GM21360 (cell line): ENCODE data around the gene MAP2K6.
A peak's percentile ranks its signal among the peaks of the same experiment; 100 is the strongest.

Experiments
- ATAC-seq: cut with Tn5 transposase; IDR thresholded peaks from one replicate; pipeline ENCODE4 v1.9.1; 2021; ENCODE audit warnings: mild to moderate bottlenecking, moderate library complexity; ENCODE audit not compliant: unreplicated experiment

Gene MAP2K6

DNA sequence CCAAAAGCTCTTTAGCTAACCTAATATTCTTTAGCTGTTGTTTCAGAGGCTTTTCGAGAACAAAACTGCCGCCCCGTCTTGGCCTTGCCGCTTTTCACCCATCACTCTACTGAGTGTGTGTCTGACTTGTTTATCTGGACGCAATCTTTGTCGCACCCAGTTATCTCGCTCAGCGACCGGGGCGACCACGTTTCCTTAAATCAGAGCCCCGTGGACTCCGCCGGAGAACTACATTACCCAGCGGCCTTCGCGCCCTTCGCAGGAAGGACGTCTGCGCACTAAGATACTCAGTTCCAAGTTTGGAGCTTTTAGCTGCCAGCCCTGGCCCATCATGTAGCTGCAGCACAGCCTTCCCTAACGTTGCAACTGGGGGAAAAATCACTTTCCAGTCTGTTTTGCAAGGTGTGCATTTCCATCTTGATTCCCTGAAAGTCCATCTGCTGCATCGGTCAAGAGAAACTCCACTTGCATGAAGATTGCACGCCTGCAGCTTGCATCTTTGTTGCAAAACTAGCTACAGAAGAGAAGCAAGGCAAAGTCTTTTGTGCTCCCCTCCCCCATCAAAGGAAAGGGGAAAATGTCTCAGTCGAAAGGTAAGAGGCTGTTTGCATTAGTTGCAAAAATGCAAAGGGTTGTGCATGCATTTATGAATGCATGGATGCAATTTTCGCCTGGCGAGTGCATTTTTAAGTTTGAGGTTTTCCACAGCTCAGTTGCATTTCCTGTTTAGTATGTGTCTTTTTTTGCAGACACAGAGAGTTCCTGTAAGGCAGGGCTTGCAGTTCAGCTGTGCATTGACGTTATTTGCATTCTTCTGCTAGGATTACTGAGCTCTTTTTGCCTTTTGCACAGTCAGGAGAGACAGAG lies at the start of gene MAP2K6:
TSS of gene MAP2K6 (plus strand) at position 290 of the 867 bp plus-strand sequence. CDS start at position 578, 288 bp downstream.
- ATAC-seq: peak; percentile 96

DNA sequence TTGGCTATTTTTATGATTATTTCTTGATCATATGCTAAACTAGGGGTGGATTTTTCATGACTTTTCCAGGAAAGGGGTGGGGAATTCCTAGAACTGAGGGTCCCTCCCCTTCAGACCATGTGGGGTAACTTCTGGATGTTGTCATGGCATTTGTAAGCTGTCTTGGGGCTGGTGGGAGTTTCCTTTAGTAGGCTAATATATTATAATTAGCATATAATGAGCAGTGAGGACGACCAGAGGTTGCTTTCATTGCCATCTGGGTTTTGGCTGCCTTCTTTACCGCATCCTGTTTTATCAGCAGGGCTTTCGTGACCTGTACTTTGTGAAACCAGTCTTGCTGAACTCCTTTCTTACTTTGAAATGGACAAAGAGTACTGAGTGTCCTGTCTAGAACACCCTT lies 47.2 kb upstream of the MAP2K6 start:
- ATAC-seq: peak; percentile 54

DNA sequence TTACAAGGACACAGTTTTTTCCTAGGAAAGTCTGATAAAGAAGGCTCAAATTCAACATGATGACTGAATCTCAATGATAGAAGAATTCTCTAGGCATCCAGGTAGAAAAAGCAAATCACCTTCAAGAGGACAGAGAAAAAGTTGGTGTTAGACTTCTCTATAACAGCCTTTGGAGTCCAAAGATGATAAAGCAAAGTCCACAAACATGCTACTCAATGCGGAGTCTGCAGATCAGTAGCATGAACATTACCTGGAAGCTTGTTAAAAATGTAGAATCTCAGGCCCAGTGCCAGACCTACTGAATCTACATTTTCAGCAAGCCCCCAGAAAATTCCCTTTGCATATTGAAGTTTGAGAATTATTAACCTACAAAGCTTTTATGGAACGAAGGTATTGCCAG lies 41.4 kb upstream of the MAP2K6 start:
- ATAC-seq: no peak

DNA sequence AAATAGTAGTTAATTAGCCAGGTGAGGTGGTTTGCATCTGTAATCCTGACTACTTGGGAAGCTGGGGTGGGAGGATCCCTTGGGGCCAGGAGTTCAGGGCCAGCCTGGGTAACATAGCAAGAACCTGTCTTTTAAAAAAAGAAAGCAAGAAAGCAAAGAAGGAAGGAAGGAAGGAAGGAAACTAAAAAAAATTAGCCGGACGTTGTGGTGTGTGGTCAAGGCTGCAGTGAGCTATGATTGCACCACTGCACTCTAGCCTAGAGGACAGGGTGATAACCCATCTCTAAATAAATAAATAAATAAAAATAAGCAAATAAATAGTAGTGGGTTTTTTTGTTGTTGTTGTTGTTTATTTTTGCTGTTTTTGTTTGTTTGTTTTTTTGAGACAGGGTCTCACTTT lies 39.3 kb upstream of the MAP2K6 start:
- ATAC-seq: no peak

DNA sequence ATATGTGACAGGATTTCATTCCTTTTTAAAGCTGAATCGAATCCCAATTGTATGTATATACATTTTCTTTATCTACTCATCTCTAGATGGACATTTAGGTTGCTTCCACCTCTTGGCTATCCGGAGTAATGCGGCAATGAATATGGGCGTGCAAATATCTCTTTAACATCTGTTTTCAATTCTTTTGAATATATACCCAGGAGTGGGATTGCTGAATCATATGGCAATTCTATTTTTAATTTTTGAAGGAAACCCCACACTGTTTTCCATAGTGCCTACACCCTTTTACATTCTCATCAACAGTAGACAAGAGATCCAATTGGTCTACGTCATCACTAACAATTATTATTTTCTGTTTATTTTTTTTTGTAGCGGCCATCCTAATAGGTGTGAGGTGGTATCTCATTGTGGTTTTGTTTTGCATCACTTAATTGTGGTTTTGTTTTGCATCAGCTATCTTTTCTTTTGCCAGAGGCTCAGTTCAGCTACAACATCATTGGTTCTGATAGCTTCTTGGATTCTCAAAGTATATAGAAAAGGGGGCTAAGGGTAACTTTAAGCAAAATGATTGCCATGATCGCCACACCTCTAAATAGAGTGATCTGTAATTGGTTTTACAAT lies 25.6 kb upstream of the MAP2K6 start:
- ATAC-seq: no peak

- ATAC-seq: no peak
Measured at GRCh38 chr17:69390795-69391501, 23.5 kb upstream of the MAP2K6 start.

DNA sequence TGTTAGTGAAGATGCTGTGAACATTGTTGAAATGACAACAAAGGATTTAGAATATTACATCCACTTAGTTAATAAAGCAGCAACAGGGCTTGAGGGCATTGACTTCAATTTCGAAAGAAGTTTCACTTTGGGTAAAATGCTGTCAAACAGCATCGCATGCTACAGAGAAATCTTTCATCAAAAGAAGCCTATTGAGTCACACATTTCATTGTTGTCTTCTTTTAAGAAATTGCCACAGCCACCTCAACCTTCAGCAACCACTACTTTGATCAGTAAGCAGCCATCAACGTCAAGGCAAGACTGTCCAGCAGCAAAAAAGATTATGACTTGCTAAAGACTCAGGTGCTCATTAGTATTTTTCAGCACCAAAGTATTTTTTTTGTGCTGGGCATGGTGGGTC lies 13.2 kb upstream of the MAP2K6 start:
- no peak for ATAC-seq

DNA sequence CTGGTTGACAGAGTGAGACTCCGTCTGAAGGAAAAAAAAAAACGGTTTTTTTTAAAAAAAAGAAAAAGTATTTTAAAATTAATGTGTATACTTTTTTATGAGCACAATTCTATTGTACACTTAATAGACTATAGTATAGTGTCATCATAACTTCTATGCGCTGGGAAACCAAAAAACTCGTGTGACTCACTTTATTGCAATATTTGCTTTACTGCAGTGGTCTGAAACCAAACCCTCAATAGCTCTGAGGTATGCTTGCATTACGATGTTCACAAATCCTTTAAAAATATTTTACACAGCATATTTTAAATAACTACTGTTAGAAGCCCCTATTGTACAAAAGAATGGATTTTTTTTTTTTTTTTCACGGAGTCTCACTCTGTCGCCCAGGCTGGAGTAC lies 12.4 kb upstream of the MAP2K6 start:
- ATAC-seq: no peak

- ATAC-seq: no peak
Measured at GRCh38 chr17:69404399-69404798, 10.1 kb upstream of the MAP2K6 start.

DNA sequence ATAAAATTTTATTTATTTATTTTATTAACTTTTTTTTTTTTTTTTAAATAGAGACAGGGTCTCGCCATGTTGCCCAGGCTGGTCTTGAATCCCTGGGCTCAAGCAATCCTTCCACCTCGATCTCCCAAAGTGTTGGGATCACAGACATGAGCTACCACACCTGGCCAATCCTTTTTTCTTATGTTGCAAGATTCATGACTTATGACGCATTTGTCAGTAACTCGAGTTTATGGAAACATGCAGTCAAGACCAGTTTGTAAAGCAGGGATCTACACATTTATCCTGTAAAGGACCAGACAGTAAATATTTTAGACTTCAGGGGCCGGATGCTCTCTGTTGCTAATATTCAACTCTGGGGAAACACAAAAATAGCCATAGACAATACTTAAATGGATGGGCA lies 9.4 kb upstream of the MAP2K6 start:
- no peak for ATAC-seq

DNA sequence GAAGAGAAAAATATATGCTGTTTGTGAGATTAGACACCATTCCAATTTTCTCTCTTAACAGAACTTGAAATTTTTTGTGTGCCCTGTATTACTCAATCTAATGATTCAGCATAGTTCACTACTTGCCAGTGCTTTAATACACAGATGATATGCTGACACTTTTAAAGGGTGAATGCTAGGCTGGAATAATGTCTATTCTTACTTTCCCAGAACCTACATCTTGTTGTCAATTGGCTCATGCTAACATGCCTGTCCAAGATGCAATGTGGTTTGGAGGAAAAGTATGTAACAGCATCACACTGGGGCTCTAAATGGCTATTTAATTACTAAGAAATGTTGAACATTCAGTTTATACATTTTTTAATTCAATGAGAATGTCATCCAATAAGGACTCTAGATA lies 7.6 kb upstream of the MAP2K6 start:
- no peak for ATAC-seq

DNA sequence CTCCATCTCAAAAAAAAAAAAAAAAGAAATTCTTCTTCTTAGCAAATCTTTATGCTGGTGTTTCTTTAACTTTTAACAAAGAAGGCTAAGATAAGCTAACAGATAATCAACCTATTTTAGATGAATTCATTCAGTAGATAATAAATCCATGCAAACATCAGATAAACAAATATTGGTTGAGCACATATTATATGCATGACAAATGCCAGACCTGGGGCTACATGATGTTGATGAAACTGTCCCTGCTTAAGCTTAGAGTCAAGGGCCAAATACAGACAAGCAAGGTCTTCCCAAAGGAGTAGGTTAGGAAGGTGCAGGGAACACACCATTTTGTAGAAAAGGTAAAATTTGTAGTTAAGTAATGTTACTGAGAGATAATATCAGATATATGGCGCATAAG lies 6.7 kb upstream of the MAP2K6 start:
- no peak for ATAC-seq

DNA sequence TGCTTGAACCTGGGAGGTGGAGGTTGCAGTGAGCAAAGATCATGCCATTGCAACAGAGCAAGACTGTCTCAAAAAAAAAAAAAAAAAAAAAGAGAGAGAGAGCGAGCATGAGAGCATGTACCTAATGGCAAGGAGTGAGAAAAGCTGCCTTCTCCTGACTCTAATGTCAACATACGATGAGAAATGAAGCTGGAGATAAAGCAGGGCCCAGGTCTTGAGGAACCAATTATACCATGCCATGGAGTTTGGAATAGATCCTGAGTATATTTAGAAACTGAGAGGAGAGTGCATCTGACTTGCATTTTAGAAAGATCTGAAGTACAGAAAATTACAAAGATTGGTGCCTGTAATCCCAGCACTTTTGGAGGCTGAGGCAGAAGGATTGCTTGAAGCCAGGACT lies 3.8 kb upstream of the MAP2K6 start:
- ATAC-seq: no peak

DNA sequence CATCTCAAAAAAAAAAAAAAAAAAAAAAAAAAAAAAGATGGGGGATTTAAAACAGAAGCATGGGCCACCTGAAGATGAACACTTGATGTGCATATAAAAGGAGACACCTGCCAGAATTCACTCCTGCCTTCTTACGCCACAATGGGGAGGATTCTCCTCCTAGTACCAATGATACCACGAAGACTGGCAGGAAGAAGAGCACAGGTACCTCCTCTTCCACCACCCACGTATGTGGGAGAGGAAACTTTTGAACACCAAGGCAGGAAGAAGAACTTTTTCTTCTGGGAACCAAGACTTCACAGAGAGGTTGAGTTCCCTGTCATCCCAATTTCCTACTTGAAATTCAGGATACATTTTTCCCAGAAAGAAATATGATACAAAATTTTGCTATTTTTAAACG lies 2.7 kb upstream of the MAP2K6 start:
- no peak for ATAC-seq

- no peak for ATAC-seq
Measured at GRCh38 chr17:69412251-69412671, 2.2 kb upstream of the MAP2K6 start.

DNA sequence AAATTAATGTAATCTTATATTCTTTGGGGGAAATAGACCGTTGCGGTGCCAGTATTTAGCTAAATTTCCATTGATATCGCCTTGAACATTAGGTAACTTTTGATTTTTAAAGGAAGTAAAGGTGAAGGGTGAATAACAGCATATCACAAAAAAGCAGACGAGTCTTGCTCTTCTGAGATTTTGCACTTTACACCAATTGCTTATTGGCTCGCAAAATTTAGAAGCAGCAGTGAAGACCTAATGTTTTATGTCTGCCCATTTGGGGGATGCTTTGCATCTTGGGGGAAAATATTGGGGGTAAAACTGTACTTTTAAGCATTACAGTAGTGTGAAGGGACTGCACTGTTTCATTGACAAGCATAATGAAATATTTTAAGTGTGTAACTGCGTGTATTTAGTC lies 934 bp downstream of the MAP2K6 start:
- ATAC-seq: no peak

GRCh38 chr17:69417545-69418483 lies 3.3 kb downstream of the MAP2K6 start:
- no peak for ATAC-seq

DNA sequence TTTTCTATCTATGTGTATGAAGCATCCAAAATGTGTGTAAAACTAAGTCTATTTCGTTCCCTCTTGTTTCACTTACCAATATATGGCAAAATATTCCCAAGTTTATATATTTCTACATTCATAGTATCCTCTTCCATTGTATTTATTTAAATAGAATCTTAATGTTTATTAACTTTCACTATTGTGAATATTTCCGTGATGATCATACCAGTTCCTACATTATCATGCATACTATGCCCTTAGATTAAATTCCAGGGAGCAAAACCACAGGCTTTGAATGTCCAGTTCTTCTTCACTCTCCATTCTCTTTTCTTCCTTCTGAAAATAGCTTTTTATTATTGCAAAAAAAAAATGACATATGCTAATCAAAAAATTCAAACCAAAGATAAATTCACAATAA lies 4.0 kb downstream of the MAP2K6 start:
- no peak for ATAC-seq

GRCh38 chr17:69423450-69423849 lies 9.0 kb downstream of the MAP2K6 start:
- no peak for ATAC-seq

DNA sequence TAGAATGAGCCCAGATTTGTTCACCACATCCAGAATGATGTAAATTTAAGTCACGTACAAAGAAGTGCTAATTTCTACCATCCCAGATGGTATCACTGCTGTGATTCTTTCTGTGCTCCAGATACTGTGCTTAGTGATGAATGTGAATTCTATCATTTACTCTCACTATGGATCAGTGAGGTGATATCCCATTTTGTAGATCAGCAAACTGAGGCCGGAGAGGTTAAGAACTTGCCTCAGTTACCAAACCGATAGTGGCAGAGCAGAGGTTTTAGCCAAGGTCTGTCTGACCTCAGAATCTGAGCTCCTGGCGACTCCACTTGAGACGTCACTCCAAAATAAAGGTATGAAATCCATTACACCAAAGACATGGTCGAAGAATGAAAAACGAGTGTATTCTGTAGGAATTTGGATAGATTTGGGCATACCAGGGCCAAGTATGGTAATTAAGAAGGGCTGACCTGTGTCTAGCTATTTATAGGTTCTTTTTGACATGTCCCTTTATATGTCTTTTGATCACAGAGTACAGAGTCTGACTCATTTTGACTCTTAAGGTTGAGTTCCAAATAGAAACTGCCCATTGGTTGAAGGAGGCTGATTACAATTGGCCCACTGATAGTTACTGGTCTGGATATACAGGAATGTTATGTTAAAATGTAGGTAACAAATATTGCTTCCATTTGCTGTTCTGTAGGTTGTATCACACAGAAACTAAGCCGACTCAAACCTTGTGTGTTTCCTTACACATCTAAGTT lies 10.0 kb downstream of the MAP2K6 start:
- no peak for ATAC-seq
